Spleen (tissue), 7 donors: ENCODE measurements around the gene TSC22D2.

ENCODE experiments used
- POLR2A ChIP-seq, 3 donors: fragments of 450-650 bp; IDR thresholded peaks; one replicate each; pipeline ENCODE4 v1.5.1; 2017; ENCODE audit warnings: antibody characterized with exemption in 3 of 3, mild to moderate bottlenecking in 1 of 3
- POLR2AphosphoS5 ChIP-seq, 3 donors: sonication (generic); formaldehyde crosslinking; IDR thresholded peaks; one replicate each; pipeline ENCODE4 v1.5.1; 2017; ENCODE audit warnings: antibody characterized with exemption in 3 of 3
- TF ChIP-seq, protein P1 (sequence below), 11 experiments: fragments of 200-600 bp in 7 of 11; fragments of 450-650 bp in 4 of 11; sonication (generic) in 4 of 11; IDR thresholded peaks in 8 of 11; conservative IDR thresholded peaks in 3 of 11; 1 replicate in 7 of 11; 2 replicates in 4 of 11; pipeline versions ENCODE4 v1.4.0 to v1.8.0; 2016 to 2021; ENCODE audit warnings: antibody characterized with exemption in 11 of 11, inconsistent platforms in 4 of 11, mild to moderate bottlenecking in 1 of 11
- donor health status: DM: no; HTN: no; CAD: no; lungs with moderate emphysema.
- donor health status: DM: no; HTN: no; CAD: no.
- donor health status: DM: no; HTN: no; CAD: no.

DNA sequence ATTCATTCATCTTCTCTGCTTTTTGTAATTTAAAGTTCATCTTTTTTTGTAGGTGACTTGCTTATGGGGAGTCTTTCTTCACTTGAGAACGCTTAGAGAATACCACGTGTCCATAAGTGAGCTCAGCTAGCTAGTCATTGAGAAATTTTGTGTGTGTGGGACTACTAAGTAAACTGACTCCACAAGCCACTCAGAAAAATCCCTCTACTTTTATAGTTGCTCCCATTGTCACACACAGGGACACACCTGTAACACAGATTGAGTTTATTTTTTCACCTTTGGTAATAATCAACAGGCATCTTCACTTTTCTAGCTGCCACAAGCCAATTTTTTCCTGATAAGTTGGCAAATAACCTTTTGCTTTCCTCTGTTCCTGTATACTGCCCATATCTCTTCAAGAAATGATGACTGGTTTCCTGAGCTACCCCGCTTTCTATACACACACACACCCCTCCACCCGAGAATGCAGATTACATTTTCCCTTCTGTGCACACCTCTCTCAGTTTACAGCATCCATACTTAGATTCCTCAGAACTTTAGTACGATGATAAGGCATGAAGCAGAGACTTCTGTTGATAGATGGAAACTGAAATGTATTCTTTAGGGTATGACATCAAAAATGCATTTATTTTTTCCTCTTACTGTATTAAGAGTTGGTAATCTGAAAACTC is 4.6 kb downstream of the TSC22D2 start:
- TF ChIP-seq POLR2A (IDR thresholded peaks at IDR 0.05), result no peak
- TF ChIP-seq, protein P1, sequence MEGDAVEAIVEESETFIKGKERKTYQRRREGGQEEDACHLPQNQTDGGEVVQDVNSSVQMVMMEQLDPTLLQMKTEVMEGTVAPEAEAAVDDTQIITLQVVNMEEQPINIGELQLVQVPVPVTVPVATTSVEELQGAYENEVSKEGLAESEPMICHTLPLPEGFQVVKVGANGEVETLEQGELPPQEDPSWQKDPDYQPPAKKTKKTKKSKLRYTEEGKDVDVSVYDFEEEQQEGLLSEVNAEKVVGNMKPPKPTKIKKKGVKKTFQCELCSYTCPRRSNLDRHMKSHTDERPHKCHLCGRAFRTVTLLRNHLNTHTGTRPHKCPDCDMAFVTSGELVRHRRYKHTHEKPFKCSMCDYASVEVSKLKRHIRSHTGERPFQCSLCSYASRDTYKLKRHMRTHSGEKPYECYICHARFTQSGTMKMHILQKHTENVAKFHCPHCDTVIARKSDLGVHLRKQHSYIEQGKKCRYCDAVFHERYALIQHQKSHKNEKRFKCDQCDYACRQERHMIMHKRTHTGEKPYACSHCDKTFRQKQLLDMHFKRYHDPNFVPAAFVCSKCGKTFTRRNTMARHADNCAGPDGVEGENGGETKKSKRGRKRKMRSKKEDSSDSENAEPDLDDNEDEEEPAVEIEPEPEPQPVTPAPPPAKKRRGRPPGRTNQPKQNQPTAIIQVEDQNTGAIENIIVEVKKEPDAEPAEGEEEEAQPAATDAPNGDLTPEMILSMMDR (IDR thresholded peaks at IDR 0.05 in 8 of 11, conservative IDR thresholded peaks at IDR 0.05 in 3 of 11), result no peak
- no peak for TF ChIP-seq POLR2AphosphoS5 (IDR thresholded peaks at IDR 0.05)
